ENCODE measurements around the gene KPNA1.

The KPNA1 gene

DNA sequence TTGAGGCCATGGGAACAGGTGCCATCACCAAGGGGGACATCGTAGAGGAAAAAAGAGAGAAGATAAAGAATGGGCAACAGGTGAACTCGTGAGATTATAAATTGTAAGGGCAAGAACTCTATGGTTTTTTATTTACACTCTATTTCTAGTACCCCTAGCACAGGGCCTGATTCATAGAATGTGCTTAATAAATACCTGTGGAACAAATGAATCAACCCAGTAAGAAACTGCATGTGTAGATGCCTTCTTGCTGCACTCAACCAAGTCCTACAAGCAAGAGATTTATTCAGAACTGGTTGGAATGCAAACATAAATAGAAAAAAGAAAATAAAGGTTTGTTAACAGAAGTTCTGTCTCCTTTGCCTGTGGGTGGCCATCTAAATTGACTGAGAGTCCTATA is 18.7 kb upstream of the KPNA1 start:
- in situ Hi-C loops (cut with MboI; ENCODE audit: low pct_unique_long_range_greater_than_20kb, low sequenced_read_pairs, unreplicated experiment): no loop called here
- TF ChIP-seq, protein P1, sequence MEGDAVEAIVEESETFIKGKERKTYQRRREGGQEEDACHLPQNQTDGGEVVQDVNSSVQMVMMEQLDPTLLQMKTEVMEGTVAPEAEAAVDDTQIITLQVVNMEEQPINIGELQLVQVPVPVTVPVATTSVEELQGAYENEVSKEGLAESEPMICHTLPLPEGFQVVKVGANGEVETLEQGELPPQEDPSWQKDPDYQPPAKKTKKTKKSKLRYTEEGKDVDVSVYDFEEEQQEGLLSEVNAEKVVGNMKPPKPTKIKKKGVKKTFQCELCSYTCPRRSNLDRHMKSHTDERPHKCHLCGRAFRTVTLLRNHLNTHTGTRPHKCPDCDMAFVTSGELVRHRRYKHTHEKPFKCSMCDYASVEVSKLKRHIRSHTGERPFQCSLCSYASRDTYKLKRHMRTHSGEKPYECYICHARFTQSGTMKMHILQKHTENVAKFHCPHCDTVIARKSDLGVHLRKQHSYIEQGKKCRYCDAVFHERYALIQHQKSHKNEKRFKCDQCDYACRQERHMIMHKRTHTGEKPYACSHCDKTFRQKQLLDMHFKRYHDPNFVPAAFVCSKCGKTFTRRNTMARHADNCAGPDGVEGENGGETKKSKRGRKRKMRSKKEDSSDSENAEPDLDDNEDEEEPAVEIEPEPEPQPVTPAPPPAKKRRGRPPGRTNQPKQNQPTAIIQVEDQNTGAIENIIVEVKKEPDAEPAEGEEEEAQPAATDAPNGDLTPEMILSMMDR (IDR thresholded peaks at IDR 0.05; ENCODE audit: extremely low read depth, insufficient read depth, missing control alignments): no peak
- no peak for DNase-seq (ENCODE audit: low spot score)

DNA sequence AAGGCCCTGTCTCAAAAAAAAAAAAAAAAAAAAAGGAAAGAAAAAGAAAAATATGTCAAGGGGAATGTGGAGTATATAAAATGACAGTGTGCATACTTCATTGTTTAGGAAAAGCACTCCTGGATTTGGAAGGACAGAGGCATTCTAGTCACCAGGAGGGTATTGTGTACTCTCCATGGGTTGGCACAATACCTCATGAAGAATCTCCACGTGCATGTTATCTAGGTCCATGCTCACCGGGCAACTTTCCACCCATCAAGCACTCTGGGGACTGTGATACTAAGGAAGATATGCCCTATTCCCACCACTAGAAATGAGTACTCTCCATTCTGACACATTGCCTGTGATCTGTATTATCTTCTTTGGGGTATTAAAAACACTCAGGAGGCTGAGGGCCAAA is 15.4 kb upstream of the KPNA1 start:
- in situ Hi-C loops (cut with MboI; ENCODE audit: low pct_unique_long_range_greater_than_20kb, low sequenced_read_pairs, unreplicated experiment): no loop called here
- TF ChIP-seq, protein P1 (IDR thresholded peaks at IDR 0.05; ENCODE audit: extremely low read depth, insufficient read depth, missing control alignments): no peak
- no peak for DNase-seq (ENCODE audit: low spot score)

DNA sequence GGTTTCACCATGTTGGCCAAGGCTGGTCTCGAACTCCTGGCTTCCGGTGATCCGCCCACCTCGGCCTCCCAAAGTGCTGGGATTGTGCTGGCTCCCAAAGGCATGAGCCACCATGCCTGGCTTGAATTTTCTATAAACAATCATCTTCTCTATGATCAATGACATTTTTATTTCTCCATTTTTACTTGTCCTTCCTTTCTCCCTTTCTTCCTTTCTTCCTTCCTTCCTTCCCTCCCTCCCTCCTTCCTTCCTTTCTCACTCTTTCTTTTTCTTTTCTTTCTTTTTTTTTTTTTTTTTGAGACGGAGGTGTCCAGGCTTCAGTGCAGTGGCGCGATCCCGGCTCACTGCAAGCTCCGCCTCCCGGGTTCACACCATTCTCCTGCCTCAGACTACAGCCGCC is 8.6 kb upstream of the KPNA1 start:
- in situ Hi-C loops (cut with MboI; ENCODE audit: low pct_unique_long_range_greater_than_20kb, low sequenced_read_pairs, unreplicated experiment): no loop called here
- TF ChIP-seq, protein P1 (IDR thresholded peaks at IDR 0.05; ENCODE audit: extremely low read depth, insufficient read depth, missing control alignments): no peak
- DNase-seq (ENCODE audit: low spot score): no peak

DNA sequence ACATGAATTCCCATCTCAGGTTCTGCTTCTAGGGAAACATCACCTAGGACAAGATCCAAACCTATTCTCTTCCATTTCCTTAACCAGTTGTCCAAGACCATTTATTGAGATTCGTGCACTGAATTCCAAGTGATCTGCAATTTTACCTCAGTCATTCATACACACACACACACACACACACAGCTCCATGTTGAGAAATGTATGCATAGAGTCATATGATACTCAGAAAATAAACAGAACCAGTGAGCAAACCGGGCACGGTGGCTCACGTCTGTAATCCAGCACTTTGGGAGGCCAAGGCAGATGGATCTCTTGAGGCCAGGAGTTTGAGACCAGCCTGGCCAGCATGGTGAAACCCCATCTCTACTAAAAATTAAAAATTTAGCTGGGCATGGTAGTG is 6.1 kb upstream of the KPNA1 start:
- in situ Hi-C loops (cut with MboI; ENCODE audit: low pct_unique_long_range_greater_than_20kb, low sequenced_read_pairs, unreplicated experiment): no loop called here
- DNase-seq (ENCODE audit: low spot score): no peak
- TF ChIP-seq, protein P1 (IDR thresholded peaks at IDR 0.05; ENCODE audit: extremely low read depth, insufficient read depth, missing control alignments): no peak

DNA sequence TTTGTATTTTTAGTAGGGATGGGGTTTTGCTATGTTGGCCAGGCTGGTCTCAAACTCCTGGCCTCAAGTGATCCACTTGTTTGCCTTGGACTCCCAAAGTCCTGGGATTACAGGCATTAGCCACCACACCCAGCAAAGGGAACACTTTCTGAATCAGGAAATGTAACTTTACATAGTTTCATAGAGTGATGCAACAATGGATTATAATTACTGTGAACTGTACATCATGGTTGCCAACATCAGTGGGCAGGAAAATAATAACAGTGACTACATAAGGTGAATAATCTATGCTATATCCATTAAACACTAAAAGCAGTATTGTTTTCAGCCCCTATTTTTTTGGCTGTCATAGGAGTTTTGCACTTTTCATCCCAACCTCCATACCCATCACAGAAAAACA is 5.0 kb upstream of the KPNA1 start:
- TF ChIP-seq, protein P1 (IDR thresholded peaks at IDR 0.05; ENCODE audit: extremely low read depth, insufficient read depth, missing control alignments): no peak
- in situ Hi-C loops (cut with MboI; ENCODE audit: low pct_unique_long_range_greater_than_20kb, low sequenced_read_pairs, unreplicated experiment): no loop called here
- no peak for DNase-seq (ENCODE audit: low spot score)

DNA sequence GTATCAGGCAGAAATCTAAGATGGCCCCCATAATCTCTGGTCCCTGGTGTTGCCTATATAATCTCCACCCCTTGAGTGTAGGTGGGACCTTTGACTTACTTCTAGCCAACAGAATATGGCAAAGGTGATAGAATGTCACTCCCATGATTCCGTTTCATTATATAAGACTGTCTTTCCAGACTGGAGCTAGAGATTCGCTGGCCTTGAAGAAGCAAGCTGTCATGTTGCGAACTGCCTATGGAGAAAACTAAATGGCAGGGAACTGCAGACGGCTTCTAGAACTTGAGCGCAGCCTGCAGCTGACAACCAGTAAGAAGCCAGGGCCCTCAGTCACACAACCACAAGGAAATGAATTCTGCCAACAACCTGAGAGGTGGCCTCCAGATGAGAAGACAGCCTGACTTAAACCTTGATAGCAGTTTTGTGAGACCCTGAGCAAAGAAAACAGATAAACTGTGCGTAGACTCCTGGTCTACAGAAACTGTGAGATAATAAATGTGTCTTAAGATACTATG is 2.2 kb upstream of the KPNA1 start:
- DNase-seq (ENCODE audit: low spot score): no peak
- in situ Hi-C loops (cut with MboI; ENCODE audit: low pct_unique_long_range_greater_than_20kb, low sequenced_read_pairs, unreplicated experiment): no loop called here
- TF ChIP-seq, protein P1 (IDR thresholded peaks at IDR 0.05; ENCODE audit: extremely low read depth, insufficient read depth, missing control alignments): no peak

DNA sequence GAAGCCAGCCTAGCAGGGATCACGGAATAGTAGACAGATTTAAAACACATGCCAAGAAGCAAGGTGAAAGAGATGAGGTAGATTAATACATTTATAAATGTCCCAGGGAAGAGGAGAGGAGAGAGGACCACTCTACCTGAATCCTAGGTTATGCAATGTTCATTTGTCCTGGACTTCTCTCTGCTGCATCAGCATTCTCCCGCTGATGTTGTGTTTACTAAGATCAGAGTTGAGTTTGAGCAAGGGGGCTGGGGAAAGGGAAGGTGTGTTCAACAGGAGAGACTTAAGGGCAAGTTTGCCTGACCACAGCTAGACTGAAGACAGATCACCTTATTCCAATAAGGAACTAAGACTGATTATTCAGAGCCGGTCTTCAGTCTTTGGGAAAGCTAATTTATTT is 1.1 kb upstream of the KPNA1 start:
- in situ Hi-C loops (cut with MboI; ENCODE audit: low pct_unique_long_range_greater_than_20kb, low sequenced_read_pairs, unreplicated experiment): no loop called here
- TF ChIP-seq, protein P1 (IDR thresholded peaks at IDR 0.05; ENCODE audit: extremely low read depth, insufficient read depth, missing control alignments): no peak
- DNase-seq (ENCODE audit: low spot score): no peak
